Mesenteric fat pad (tissue), 1 donor: ENCODE measurements around the gene NSD2. TPM values are rescaled to one million over a fixed set of nuclear protein-coding genes. Genes with fewer than 3 reads are reported as not detected.

Experiments used
- DNase-seq: peaks from one replicate; pipeline ENCODE4 v3.0.0-alpha.2; 2020; ENCODE audit warnings: low spot score
- total RNA-seq: library from RNA; stranded (reverse); fragmentation: NEBNext Ultra II Directional; extraction: Animal tissue kit (Norgen Biotek cat#: 25700); gene quantifications from one replicate; pipeline ENCODE4 v1.2.1, GENCODE V29; 2021
- donor health status: DM: yes; HTN: yes; CAD: no.

NSD2 gene
- total RNA-seq, 1 donor from 2014 or later = 43.7 TPM

DNA sequence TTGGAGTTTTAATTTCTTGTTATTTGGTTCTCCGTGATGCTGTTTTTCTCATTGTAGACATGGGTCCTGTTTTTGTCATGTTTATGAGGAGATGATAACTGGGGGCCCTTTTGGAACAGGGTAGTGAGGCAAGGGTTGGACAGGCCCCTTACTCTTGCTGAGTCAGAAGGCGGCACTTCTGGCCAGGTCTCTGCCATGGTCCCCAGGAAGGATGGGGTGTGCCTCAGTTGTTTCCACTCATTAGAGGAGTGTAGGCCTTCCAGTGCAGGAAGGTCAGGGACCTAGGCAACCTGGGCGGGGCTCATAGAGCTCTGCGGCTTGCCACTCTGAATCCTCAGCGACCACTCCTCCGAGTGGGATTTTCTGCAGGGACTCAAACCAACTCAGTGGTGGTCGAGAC lies 69.4 kb downstream of the NSD2 start:
- DNase-seq = no peak

DNA sequence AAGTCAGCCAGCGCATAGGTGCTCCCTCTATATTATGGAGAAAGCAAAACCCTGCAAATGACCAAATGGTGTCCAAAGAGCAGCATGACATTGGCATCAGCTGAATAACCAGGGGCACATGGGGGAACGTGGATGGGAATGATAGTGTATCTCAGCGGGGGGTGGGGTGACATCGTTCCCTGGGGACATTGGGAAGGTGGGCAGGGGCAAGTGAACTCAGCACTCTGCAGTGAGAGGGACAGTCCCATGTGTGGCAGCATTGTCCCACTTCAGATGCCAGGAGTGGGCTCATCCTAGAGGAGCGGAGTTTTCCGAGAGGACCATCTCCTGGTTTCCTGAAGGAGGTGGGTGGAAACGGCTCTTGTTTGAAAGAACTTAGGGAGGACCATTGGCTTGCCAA lies 72.7 kb downstream of the NSD2 start:
- DNase-seq = no peak

DNA sequence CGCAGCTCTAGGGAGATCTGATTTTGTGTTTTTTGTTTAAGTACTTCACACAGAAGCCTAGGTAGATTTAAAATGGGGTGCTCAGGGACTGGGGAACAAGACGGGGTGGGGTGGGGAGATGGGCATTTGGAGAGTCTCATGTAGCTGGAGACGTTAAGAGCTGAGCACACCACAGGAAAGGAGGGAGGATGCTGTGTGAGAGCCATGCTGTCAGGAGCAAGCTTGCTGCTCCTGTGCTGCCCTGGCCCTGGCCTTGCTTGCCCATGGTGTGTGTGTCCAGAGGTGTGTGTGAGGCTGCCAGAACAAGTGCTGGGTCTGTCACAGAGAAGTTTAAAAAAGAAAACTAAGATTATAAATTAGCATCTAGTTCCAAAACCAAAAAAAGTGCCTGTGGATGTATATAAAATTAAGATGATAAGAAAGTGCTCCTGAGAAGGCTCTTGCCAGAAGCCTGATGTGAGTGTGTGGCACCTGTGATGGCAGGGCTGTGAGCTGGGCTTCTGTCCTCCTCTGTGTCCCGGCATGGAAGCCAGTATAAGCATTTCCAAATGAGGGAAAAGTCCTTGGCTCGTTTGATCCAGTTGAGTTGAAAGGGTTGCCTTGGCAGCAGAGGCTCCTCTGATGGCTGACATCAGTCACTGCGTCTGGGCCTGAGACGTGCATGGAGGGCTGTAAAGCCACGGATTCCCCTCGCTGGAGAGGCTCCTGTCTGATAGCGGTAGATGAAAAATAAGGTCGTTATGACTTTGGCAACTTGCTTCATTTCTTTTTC lies 74.1 kb downstream of the NSD2 start:
- DNase-seq = peak; percentile 22

DNA sequence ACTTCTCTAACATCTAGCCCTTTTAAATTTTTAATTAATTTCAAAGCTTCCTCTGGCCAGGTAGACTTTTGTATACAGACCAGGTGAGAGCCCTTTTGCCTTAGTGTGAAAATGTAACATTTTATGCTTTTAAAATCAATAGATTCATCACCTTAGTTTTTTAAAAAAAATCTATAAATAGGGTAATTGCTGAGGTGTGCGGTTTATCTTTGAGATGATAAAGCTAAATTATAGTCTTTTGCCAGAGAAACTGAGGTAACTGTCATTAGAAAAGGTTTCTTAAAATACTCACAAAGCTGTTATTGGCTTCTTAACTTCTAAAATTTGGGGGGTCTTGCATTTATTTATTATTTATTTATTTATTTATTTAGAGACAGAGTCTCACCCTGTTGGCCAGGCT lies 74.7 kb downstream of the NSD2 start:
- no peak for DNase-seq

DNA sequence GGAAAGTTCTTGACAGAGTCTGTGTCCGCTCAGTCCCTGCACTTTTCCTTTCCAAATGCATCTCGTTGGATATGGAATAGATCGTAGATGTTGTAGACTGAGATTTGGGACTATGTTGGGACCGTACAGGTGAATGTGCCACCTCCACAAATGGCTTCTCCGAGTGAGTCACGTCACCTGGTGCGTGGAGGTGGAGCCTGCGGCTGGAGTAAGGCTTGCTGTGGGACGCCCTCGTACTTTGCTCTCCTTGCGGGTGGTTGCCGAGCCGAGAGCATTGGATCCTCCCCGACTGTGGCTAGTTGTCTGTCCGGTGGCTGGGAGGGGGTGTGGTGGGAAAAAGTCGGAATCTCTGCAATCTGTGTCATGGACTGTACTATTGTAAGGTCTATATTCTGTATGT lies 77.0 kb downstream of the NSD2 start:
- no peak for DNase-seq

DNA sequence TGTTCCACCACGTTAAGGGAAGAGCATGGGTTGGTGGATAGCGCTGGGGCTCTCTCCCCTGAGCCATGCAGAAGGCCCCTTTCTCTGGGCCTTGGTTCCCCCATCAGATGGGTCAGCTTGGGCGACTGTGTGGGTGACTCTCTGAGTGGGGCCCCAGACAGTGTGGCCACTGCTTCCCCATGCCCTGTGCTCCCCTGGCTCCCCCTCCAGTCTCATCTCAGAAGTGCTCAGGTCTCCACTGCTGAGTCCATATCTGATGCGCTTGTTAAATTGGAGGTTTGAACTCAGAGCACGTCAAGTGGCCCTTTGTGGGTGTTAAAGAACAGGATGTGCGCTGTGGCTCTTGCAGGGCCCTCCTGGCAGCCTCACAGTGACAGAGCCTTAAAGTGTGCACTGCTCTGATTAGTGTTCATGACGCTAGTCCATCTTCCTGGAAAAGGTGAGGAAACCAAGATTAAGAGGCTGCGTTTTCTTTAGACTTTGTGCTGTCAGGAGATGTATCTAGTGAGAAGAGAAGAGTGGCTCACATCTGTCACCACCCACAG lies 77.8 kb downstream of the NSD2 start:
- DNase-seq = no peak

DNA sequence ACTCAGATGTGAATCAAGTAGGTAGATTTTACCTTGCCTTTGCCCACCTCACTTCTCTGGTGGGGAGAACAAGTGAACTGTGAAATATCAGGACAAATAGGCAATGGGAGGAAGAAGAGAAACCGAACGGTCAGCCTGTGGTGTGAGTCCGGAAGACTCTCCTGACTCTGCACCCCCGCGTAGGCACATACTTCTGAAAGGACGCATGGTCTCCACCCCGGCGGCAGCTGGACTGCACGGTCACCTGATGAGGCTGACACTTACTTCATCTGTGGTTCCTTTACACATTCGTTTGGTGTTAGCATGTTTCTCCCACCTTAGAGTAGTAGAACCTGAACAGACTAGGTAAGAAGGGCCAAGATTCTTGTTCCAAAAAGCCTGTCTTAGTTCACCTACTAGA lies 79.2 kb downstream of the NSD2 start:
- DNase-seq = no peak

DNA sequence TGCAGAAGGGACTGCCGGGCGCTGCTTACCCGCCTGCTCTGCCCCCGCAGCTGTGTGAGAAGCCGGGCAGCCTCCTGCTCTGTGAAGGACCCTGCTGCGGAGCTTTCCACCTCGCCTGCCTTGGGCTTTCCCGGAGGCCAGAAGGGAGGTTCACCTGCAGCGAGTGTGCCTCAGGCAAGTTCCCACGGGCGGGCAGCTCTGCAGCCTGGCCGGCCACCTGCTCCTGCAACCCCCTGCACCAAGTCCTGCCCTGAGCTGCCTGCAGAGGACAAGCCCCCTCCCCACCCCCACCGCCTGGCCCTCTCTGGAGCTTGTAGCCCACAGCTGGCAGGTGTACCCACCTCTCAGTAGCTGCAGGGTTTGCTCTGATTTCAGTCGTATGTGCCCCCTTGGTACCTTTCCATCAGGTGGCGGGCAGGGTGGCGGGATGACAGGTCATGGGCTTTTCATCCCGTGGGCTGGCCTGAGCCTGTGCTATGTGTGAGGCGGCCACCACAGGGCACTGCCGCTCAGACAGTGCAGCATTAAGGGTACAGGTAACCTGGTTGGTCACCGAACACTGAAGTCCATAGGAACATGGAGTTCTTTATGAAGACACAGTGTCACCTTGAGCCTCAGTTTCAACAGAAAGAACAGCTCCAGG lies 81.0 kb downstream of the NSD2 start:
- peak; percentile 69 for DNase-seq

DNA sequence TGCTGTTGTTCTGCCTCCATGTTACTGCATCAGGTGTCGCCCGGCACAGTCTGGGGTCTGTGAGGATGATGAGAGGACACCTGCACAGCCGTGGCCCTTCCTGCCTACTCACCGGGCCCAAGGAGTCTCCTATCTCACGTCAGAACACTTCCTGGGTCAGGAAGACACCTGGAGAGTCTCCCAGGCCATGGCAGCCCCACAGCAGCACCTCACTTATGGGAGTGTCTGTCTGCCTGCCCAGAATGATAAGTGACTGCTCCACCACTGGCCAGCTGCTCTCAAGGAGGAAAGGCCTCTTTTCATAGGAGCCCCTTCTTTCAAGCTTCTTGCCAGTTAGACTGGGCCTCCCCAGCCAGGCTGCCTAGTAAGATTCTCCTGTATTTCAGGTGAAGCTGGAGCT lies 81.5 kb downstream of the NSD2 start:
- DNase-seq = peak; percentile 79

DNA sequence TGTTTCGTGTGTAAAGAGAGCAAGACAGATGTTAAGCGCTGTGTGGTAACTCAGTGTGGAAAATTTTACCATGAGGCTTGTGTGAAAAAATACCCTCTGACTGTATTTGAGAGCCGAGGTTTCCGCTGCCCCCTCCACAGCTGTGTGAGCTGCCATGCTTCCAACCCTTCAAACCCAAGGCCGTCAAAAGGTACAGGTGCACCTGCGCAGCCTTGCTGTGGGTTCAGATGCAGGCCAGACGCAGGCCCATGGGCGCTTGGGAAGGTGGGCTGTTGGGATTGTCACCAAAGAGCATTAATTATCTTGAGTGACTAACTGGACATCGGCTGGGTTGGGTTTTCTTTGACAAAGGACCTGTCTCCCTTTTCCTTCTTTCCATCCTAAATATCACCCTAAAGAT lies 82.1 kb downstream of the NSD2 start:
- DNase-seq = no peak

DNA sequence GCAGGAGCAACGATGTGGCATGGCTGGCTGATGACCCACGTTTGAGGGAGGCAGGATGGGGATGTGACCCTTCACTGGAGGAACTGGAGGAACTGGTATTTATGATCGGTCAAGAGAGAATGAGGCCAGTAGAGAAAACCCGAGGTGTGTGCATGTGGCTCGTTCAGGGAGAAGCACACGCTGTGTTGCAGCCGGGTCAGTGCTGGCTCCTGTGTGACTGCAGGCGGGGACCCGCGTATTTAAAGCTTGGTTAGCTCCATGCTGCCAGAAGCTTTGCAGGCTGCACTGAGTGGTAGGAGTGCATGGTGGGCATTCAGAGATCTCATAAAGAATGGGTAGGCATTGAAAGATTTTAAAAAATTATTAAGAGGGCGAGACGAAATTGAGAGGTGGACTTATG lies 85.4 kb downstream of the NSD2 start:
- DNase-seq = no peak

DNA sequence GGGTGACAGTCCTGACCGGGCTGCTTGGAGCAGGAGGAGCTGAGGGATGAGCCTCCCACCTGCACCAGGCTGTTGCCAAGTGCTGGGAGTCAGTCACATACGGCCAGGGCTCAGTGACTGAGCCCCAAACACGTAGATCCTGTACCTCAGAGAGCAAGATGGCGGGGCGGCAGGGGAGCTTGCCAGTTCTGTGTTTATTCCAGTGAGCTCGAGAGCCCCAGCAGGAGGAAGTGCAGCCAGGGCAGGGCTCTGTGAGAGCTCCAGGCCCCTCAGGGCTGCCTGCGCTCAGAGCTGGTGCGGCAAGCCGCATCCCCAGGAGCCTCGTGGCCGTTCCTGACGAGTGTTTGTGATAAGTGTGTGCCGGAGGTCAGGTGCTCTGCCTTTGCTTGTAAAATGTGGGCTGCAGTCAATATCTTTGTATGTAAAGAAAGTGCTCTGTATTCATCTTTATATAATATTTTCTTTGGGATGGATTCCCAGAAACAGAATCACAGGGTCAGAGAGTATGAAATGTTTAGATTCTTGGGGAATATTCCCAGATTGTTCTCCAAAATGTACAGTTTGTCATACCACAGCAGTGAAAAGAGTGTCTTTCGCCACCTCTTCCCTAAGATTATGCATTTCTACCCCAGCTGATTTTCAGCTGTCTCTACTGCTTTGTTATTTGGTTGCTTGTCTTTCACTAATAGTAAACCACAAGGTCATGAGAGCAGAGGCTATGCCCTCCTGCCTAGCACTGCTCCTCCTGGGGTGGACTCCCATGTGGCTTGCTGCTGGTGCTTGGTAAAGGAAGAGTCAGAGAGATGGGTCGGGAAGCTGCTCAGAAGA lies 87.3 kb downstream of the NSD2 start:
- no peak for DNase-seq

DNA sequence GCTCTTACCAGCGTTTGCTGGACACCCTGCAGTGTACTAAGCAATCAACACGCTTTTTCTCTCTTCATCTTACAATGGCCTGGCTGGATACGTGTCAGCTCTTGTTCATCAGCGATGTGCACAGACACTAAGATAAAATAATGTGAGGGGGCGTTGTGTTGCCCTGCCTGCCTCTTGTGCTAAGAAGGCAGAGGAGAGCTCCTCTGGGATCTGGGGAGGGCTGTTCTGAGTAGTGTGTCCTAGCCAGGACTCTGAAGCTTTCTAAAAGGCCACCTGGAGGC lies 87.9 kb downstream of the NSD2 start:
- no peak for DNase-seq

DNA sequence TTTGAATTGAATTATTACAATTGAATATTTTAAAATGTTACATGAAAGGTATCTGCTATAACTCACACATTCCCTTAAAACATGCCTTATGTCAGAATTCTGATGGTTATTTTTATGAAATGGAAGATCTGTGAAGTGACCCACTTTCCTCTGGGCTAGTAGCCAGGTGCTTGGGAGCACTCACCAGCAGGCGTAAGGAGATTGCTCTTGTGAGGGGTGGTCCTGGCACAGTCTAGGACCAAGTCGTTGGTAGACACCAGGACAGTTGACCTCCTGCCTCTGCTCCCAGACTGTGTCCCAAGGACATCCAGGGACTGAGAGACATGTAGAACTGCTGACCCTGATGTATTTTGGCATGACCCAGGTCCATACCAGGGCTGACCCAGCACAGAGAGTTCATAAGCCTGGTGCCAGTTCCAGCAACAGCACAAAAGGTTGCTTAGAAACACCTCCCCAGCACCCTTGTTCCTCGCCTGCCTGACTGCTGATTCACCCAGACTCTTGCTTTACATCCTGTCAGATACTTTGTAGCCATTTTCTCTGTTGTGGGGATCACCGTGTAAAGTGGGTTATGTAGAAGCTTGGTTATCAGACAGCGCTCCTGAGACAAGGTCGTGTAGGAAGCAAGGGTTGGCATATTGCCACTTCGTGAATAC lies 89.1 kb downstream of the NSD2 start:
- DNase-seq = no peak

DNA sequence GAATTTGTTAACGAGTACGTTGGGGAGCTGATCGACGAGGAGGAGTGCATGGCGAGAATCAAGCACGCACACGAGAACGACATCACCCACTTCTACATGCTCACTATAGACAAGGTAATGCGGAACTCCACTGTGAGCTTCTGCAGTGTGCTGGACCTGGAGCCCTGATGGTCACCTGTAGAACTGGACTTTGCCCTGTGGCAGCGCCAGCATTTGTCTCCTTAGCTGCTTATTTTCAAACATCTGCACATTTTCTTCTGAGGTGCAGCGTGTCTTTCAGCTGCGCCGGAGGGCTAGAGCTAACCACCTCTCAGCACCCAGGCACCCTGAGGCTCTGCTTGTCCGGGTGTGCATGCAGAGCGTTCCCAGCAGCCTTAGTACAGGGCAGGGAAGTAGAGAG lies 89.8 kb downstream of the NSD2 start:
- DNase-seq = no peak

DNA sequence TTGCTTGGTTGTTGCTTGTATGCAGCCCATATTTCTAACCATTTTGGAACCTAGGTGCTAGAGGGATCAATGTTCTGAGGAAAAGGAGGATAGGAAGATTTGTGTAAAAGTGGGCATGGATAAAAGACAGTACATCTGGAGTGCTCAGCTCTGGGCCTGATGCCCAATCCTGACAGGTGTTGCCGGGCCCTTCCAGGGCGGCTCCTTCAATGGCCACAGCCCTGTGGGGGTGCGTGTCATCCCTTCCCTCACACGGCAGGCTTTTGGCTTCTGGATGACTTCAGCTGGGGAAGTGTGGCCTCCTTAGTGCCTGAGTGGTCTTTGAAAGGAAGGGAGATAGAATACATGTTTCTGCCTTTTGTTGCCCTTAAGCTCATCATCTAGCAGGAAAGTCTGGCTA lies 90.4 kb downstream of the NSD2 start:
- DNase-seq = no peak

DNA sequence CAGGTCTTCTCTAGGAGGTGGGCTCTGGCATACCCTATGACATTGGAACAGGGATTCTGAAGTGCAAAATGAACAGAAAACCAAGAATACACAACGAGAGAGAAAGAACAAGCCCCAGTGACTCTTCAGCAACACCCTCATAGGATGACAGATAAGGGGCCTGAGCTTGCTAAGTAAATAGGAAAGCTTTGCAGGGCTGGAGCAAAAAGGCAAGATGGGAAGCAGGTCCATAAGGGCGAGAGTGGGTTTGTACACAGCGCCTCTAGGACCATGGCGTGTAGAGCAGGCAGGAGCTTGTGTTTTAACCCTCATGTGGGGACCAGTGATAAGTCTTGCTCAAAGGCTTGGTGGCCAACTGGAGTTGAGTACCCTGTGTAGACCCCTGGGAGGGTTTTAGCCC lies 91.8 kb downstream of the NSD2 start:
- no peak for DNase-seq

DNA sequence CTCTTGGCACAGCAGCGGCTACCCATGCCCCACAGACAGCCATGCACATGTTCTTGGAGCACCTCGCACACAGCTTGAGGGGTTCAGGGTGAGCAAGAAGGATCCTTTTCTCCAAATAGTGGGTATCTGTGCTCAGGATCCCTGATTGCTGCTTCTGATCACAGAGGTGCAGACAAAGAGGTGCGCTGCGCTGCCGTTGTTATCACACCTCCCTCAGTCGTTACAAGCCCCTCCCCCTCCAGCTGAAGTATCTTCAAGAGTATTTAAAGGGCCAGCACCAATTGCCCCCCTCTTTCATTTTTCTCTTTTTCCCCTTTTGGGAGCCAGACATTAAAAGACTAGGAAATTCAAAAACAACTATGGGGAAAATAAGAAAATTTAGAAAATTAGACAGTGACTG lies 93.2 kb downstream of the NSD2 start:
- DNase-seq = no peak

DNA sequence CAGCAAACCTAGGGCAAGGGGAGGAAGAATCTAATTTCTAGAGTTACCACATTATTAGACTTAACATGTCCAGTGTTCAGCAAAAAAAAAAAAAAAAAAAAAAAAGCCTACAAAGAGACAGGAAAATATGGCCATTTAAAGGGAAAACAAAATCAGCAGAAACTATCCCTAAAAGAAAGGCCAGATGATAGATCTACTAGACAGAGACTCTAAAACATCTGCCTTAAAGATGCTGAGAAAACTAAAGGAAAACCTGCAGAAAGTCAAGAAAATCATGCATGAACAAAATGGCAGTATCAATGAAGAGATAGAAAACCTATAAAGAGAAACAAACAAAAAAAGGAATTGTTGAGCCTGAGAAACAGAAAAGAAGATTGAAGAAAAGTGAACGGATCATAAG lies 93.8 kb downstream of the NSD2 start:
- no peak for DNase-seq

DNA sequence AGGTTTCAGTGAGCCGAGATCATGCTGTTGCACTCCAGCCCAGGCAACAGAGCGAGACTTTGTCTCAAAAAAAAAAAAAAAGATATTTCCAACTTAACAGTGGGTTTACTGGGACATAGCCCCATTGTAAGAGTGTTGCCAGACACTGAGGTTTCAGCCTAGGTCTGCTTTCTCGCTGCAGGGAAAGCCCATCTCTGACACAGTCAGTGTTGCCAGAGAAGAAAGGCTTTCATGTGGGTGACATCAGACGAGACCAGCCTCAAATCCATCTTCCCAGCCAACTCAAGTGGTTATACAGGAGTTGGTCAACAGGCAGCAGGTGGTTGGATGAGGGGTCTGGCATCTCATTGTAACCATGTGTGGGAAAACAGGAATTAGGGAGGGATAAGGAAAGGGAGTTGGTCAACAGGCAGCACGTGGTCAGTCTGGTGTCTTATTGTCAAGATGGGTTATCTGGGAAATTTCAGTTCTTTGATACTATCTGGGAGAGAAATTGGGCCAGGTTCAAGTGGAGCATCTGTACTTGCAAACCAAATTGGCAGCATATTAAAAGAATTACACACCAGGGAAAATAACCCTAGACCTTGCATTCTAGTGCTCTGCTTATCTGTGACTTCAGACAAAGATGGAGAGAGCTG lies 96.4 kb downstream of the NSD2 start:
- DNase-seq = no peak

DNA sequence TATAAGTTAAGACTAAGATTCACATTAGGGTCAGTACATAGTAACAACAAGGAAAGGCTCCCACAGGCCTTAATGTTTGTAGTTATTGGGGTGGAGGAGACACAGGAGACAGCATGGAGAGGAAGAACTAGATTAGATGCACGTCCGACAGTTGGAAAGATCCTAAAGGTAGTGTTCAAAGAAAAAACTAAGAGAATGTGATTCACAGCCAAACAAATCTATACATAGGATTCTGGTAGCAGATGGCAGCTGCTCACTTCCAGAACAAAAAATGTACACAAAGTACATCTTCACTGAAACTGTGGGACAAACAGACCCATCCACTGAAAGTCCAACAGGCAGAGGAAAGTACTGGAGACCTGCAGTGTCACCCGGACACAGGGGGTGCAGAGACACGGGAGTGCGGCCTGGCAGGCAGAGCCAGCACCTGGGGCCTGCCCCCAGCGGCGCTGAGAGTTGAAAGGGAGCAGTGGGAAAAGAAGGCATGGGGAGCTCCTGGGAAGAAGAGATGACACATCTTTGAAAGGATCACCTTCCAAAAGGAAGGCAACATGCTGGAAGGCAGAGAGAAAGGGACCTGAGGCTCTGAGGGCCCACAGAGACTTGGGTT lies 97.6 kb downstream of the NSD2 start:
- DNase-seq = no peak
